CD4-positive, alpha-beta memory T cell (primary cell): Measurements from ENCODE around the gene CENPL. TPM values are rescaled to one million over a fixed set of nuclear protein-coding genes. Genes with fewer than 3 reads are reported as not detected.

Experiments
- CTCF ChIA-PET: fragments of 350-600 bp; sonication (Branson Sonifier 250); formaldehyde crosslinking; loops from one replicate; lab custom pipeline; 2021; ENCODE audit warnings: inconsistent platforms; ENCODE audit not compliant: partially characterized antibody; lab: Charles Lee
- POLR2A ChIA-PET: fragments of 350-600 bp; sonication (Branson Sonifier 250); formaldehyde crosslinking; loops from one replicate; lab custom pipeline; 2021; ENCODE audit not compliant: partially characterized antibody; lab: Charles Lee
- DNase-seq, 5 donors: peaks; one replicate each; pipeline versions ENCODE4 v3.0.0 to v3.0.0-alpha.2; 2020 to 2022; ENCODE audit warnings: mixed read lengths in 1 of 5
- H3K27ac ChIP-seq: one replicate; pipeline ENCODE4 v1.7.0; 2013; ENCODE audit warnings: low read depth, low read length
- H3K27me3 ChIP-seq: 2 replicates; pipeline ENCODE4 v1.7.0; 2013; ENCODE audit warnings: mild to moderate bottlenecking, low read length, moderate library complexity; ENCODE audit not compliant: insufficient read depth
- H3K36me3 ChIP-seq: 2 replicates; pipeline ENCODE4 v1.7.0; 2013; ENCODE audit warnings: mild to moderate bottlenecking, low read length, moderate library complexity; ENCODE audit not compliant: insufficient read depth
- H3K4me1 ChIP-seq: 2 replicates; pipeline ENCODE4 v1.7.0; 2013; ENCODE audit warnings: mild to moderate bottlenecking, low read length, moderate library complexity; ENCODE audit not compliant: insufficient read depth
- H3K4me3 ChIP-seq, 2 donors: one replicate each; pipeline ENCODE4 v1.7.0; 2013; ENCODE audit warnings: low read length in 2 of 2, mild to moderate bottlenecking in 1 of 2
- H3K9me3 ChIP-seq, 2 donors: one replicate each; pipeline ENCODE4 v1.7.0; 2013; ENCODE audit warnings: low read length in 2 of 2, control low read depth in 1 of 2; ENCODE audit not compliant: control insufficient read depth in 1 of 2
- H3K27ac Mint-ChIP-seq, 7 donors: one replicate each; pipeline ENCODE4 v1.8.0; 2020 to 2021; ENCODE audit warnings: mixed read lengths in 7 of 7, mild to moderate bottlenecking in 6 of 7, inconsistent platforms in 3 of 7, moderate library complexity in 3 of 7
- H3K27me3 Mint-ChIP-seq, 2 donors: one replicate each; pipeline ENCODE4 v1.8.0; 2020 to 2021; ENCODE audit warnings: mixed read lengths in 2 of 2
- H3K36me3 Mint-ChIP-seq, 2 donors: one replicate each; pipeline ENCODE4 v1.8.0; 2020 to 2021; ENCODE audit warnings: mixed read lengths in 2 of 2, inconsistent platforms in 1 of 2, mild to moderate bottlenecking in 1 of 2
- H3K4me1 Mint-ChIP-seq, 4 donors: one replicate each; pipeline ENCODE4 v1.8.0; 2020 to 2021; ENCODE audit warnings: mixed read lengths in 4 of 4, mild to moderate bottlenecking in 1 of 4
- H3K4me3 Mint-ChIP-seq, 8 donors: one replicate each; pipeline ENCODE4 v1.8.0; 2020 to 2021; ENCODE audit warnings: mixed read lengths in 8 of 8, mild to moderate bottlenecking in 7 of 8, moderate library complexity in 6 of 8, inconsistent platforms in 3 of 8
- H3K9me3 Mint-ChIP-seq, 8 donors: one replicate each; pipeline ENCODE4 v1.8.0; 2020 to 2021; ENCODE audit warnings: mixed read lengths in 8 of 8, mild to moderate bottlenecking in 5 of 8, inconsistent platforms in 3 of 8, moderate library complexity in 1 of 8
- intact Hi-C: fragments of 100-400 bp; cut with micrococcal nuclease; formaldehyde crosslinking; loops from one replicate; pipeline ENCODE4 v1.15.1; 2023
- polyA plus RNA-seq, 2 donors: library from polyadenylated mRNA; unstranded; fragments of 300-500 nt; fragmentation: Illumina TruSeq; gene quantifications; one replicate each; pipeline ENCODE4 v1.2.3, GENCODE V29; 2021
- total RNA-seq, 2 experiments: library from RNA; stranded (reverse); gene quantifications; one replicate each; pipeline ENCODE4 v1.2.3, GENCODE V29; 2021

Gene CENPL
- total RNA-seq (10 to 100 TPM in 1 of 2 experiments, 1 to 10 TPM in 1; 9.0 to 10.2 TPM), polyA plus RNA-seq (1 to 10 TPM; 6.1 to 7.0 TPM)

GRCh38 chr1:173824315-173825081, at the start of gene CENPL, which contains the start of gene DARS2:
CENPL (minus strand) TSS chr1:173824883; CDS start chr1:173811299, 13,584 bp downstream.
DARS2 (plus strand) TSS chr1:173824673; CDS start chr1:173825230, 557 bp downstream.
- H3K4me3 ChIP-seq: peak within 1 kb of the TSS; percentile 93 to 95
- no peaks in the 10 kb centered on the region for H3K27me3 ChIP-seq
- DNase-seq: peak; percentile 92 to 96 (median 93)
- peaks cover 27 to 46% (median 33%) of the 10 kb centered on the region in 4 donors for H3K4me1 Mint-ChIP-seq
- no peaks in the 10 kb centered on the region for H3K27me3 Mint-ChIP-seq
- peak within 1 kb of the TSS; percentile 79 for H3K27ac ChIP-seq
- H3K9me3 ChIP-seq: no peaks in the 10 kb centered on the region
- peak within 1 kb of the TSS; percentile 93 to 99 (median 97) for H3K4me3 Mint-ChIP-seq
- peak within 1 kb of the TSS; percentile 97 to 99 (median 97) for H3K27ac Mint-ChIP-seq
- H3K36me3 Mint-ChIP-seq: peaks cover 4 to 12% of the 10 kb centered on the region in 2 donors
- intact Hi-C loops: loop anchor here (1.0 to 10.0 kb wide), 6 partner anchors 44 to 1290 kb away; partner anchors contain the start of genes CACYBP, KLHL20, SUCO and ZBTB37
- H3K4me1 ChIP-seq: peaks cover 18% of the 10 kb centered on the region
- no peaks in the 10 kb centered on the region for H3K36me3 ChIP-seq
- ChIA-PET CTCF (interaction anchor here (0.7 to 7.2 kb wide), 14 partner anchors 42 to 1081 kb away, joined by 3 to 70 read pairs (median 4); partner anchors contain the start of gene ZBTB37), POLR2A (interaction anchor here (1.0 to 3.5 kb wide), 17 partner anchors 13 to 1982 kb away, joined by 3 to 81 read pairs (median 7); partner anchors contain the start of genes CACYBP, GAS5, KLHL20 and PRDX6)
- H3K9me3 Mint-ChIP-seq: no peaks in the 10 kb centered on the region

GRCh38 chr1:173871500-173871899, 46.8 kb upstream of the CENPL start:
- Mint-ChIP-seq H3K4me3 (peak overlapping the region in 6 of 8 donors; percentile 7 to 96 (median 52)), H3K4me1 (peaks cover 32 to 64% (median 41%) of the 10 kb centered on the region in 4 donors)
- intact Hi-C loops: no loop called here

GRCh38 chr1:173871091-173871490, 46.4 kb upstream of the CENPL start:
- intact Hi-C loops: no loop called here
- no peak for DNase-seq
- CTCF ChIA-PET: interaction anchor here (1.1 to 1.2 kb wide), 3 partner anchors 47 to 1126 kb away, joined by 3 to 4 read pairs (median 3); partner anchors contain the start of gene DARS2

More at GRCh38 chr1:173871500-173871899, 46.8 kb upstream of the CENPL start:
- Mint-ChIP-seq H3K9me3 (peaks cover 0 to 8% (median 0%) of the 10 kb centered on the region in 8 donors), H3K36me3 (peaks cover 31 to 52% of the 10 kb centered on the region in 2 donors), H3K27me3 (no peaks in the 10 kb centered on the region), H3K27ac (peak overlapping the region; percentile 64 to 99 (median 95))
- Histone ChIP-seq H3K4me1 (peaks cover 56% of the 10 kb centered on the region), H3K4me3 (no peak overlapping the region), H3K27me3 (no peaks in the 10 kb centered on the region), H3K36me3 (peaks cover 10% of the 10 kb centered on the region), H3K9me3 (no peaks in the 10 kb centered on the region), H3K27ac (peak overlapping the region; percentile 89)
- ChIA-PET CTCF (interaction anchor here (1.2 kb wide), 1 partner anchor 51 kb away, joined by 3 read pairs; no protein-coding TSS in a partner anchor), POLR2A (interaction anchor here (1.7 to 7.0 kb wide), 2 partner anchors 155 to 395 kb away, joined by 4 to 56 read pairs; partner anchors contain the start of gene KLHL20)
- no peak for DNase-seq

GRCh38 chr1:173870252-173871075, 45.8 kb upstream of the CENPL start:
- H3K27me3 ChIP-seq: no peaks in the 10 kb centered on the region
- Mint-ChIP-seq H3K4me3 (peak overlapping the region; percentile 69 to 96 (median 77)), H3K27me3 (no peaks in the 10 kb centered on the region), H3K27ac (peak overlapping the region; percentile 88 to 99 (median 97)), H3K36me3 (peaks cover 35 to 52% of the 10 kb centered on the region in 2 donors), H3K9me3 (peaks cover 0 to 8% (median 0%) of the 10 kb centered on the region in 8 donors), H3K4me1 (peaks cover 43 to 74% (median 51%) of the 10 kb centered on the region in 4 donors)
- peak overlapping the region; percentile 89 for H3K27ac ChIP-seq
- peak overlapping the region in 1 of 2 donors; percentile 5 for H3K4me3 ChIP-seq
- CTCF ChIA-PET: interaction anchor here (1.1 to 1.2 kb wide), 4 partner anchors 19 to 1126 kb away, joined by 3 to 4 read pairs (median 3); partner anchors contain the start of gene DARS2
- peak; percentile 37 to 66 (median 46) for DNase-seq
- H3K9me3 ChIP-seq: no peaks in the 10 kb centered on the region
- peaks cover 14% of the 10 kb centered on the region for H3K36me3 ChIP-seq
- intact Hi-C loops: no loop called here
- POLR2A ChIA-PET: interaction anchor here (0.9 to 7.0 kb wide), 7 partner anchors 20 to 1153 kb away, joined by 3 to 81 read pairs (median 40); partner anchors contain the start of genes CACYBP, CENPL, DARS2 and KLHL20
- peaks cover 66% of the 10 kb centered on the region for H3K4me1 ChIP-seq

More at GRCh38 chr1:173871091-173871490, 46.4 kb upstream of the CENPL start:
- Histone ChIP-seq H3K27ac (peak overlapping the region; percentile 89), H3K36me3 (peaks cover 12% of the 10 kb centered on the region), H3K9me3 (no peaks in the 10 kb centered on the region), H3K27me3 (no peaks in the 10 kb centered on the region), H3K4me1 (peaks cover 60% of the 10 kb centered on the region), H3K4me3 (peak overlapping the region in 1 of 2 donors; percentile 5)
- H3K4me3 Mint-ChIP-seq: peak overlapping the region in 7 of 8 donors; percentile 69 to 96 (median 78)
- H3K36me3 Mint-ChIP-seq: peaks cover 34 to 52% of the 10 kb centered on the region in 2 donors
- peaks cover 36 to 68% (median 45%) of the 10 kb centered on the region in 4 donors for H3K4me1 Mint-ChIP-seq
- no peaks in the 10 kb centered on the region for H3K27me3 Mint-ChIP-seq
- POLR2A ChIA-PET: interaction anchor here (1.7 to 7.0 kb wide), 2 partner anchors 155 to 395 kb away, joined by 4 to 56 read pairs; partner anchors contain the start of gene KLHL20
- H3K27ac Mint-ChIP-seq: peak overlapping the region; percentile 88 to 99 (median 97)
- H3K9me3 Mint-ChIP-seq: peaks cover 0 to 8% (median 0%) of the 10 kb centered on the region in 8 donors

GRCh38 chr1:173869021-173869359, 44.3 kb upstream of the CENPL start:
- H3K4me1 ChIP-seq: peaks cover 81% of the 10 kb centered on the region
- no peaks in the 10 kb centered on the region for H3K9me3 ChIP-seq
- ChIA-PET CTCF (interaction anchor here (1.3 to 2.0 kb wide), 6 partner anchors 12 to 440 kb away, joined by 3 to 5 read pairs (median 4); partner anchors contain the start of gene DARS2), POLR2A (interaction anchor here (0.8 to 7.0 kb wide), 21 partner anchors 9 to 1336 kb away, joined by 3 to 81 read pairs (median 6); partner anchors contain the start of genes CACYBP, CENPL, DARS2 and KLHL20)
- Mint-ChIP-seq H3K36me3 (peaks cover 45 to 62% of the 10 kb centered on the region in 2 donors), H3K27ac (peak overlapping the region; percentile 94 to 99 (median 97)), H3K9me3 (peaks cover 0 to 8% (median 0%) of the 10 kb centered on the region in 8 donors), H3K4me3 (peak overlapping the region; percentile 93 to 99 (median 96)), H3K27me3 (no peaks in the 10 kb centered on the region), H3K4me1 (peaks cover 55 to 89% (median 65%) of the 10 kb centered on the region in 4 donors)
- intact Hi-C loops: loop anchor here (2.0 to 10.0 kb wide), 5 partner anchors 348 to 1153 kb away; partner anchors contain the start of gene MRPS14
- no peak for DNase-seq
- peaks cover 28% of the 10 kb centered on the region for H3K36me3 ChIP-seq
- H3K27me3 ChIP-seq: no peaks in the 10 kb centered on the region
- peak overlapping the region; percentile 71 to 79 for H3K4me3 ChIP-seq
- peak overlapping the region; percentile 89 for H3K27ac ChIP-seq
